Measurements from ENCODE around the gene SPTLC3.

DNA sequence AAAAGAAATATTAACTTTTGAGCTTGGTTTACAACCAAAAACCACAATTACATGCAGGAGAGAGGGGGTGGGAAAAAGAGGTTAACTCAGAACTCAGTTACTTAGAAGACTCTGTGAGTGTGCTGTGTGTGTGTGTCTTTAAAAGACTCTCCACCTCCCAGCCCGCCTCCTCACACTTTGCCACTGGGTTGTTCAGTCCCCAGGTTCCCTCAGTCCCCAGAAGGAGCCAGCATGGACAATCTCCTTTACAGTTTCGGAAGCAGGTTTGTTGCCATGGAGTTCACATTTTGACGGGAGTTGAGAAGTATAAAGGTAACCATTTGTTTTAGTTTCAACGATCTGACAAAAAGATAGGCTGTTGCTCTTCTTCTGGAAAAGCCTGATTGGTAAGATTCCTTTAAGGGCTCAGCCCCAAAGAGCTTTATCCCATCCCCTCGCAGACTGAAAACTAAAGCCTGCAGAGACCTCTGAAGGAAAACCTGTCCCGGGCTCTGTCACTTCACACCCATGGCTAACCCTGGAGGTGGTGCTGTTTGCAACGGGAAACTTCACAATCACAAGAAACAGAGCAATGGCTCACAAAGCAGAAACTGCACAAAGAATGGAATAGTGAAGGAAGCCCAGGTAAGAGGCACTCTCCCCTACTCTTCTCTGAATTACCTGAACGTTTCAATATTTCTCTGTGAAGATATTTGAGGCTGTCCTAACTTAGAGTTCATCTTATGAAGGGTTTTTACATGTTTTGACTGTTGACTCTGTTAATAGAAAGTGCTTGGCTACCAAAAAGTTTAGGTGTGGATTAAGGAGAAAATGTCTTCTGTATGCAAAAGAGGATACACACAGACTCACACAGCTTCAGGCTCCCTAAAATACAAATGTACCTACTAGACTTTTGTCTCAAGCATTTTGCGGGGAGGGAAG, at the start of gene SPTLC3:
- TF ChIP-seq, protein P1, sequence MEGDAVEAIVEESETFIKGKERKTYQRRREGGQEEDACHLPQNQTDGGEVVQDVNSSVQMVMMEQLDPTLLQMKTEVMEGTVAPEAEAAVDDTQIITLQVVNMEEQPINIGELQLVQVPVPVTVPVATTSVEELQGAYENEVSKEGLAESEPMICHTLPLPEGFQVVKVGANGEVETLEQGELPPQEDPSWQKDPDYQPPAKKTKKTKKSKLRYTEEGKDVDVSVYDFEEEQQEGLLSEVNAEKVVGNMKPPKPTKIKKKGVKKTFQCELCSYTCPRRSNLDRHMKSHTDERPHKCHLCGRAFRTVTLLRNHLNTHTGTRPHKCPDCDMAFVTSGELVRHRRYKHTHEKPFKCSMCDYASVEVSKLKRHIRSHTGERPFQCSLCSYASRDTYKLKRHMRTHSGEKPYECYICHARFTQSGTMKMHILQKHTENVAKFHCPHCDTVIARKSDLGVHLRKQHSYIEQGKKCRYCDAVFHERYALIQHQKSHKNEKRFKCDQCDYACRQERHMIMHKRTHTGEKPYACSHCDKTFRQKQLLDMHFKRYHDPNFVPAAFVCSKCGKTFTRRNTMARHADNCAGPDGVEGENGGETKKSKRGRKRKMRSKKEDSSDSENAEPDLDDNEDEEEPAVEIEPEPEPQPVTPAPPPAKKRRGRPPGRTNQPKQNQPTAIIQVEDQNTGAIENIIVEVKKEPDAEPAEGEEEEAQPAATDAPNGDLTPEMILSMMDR (IDR thresholded peaks at IDR 0.05; ENCODE audit: poor library complexity), result peak; percentile 23
- no peak for TF ChIP-seq EZH2 (IDR thresholded peaks at IDR 0.05; ENCODE audit: borderline replicate concordance)
